ENCODE data around the gene MBD3. TPM values are rescaled to one million over a fixed set of nuclear protein-coding genes. Genes with fewer than 3 reads are reported as not detected.

MBD3 gene
- total RNA-seq, 1 donor from 2014 or later, result 115 TPM

- no peak for DNase-seq (ENCODE audit: low read depth)
- TF ChIP-seq CTCF (conservative IDR thresholded peaks at IDR 0.05; ENCODE audit: low read depth, low read length), result no peak
- H3K4me3 ChIP-seq (ENCODE audit: low read depth, low read length), result no peak overlapping the region
These were observed 21.3 kb upstream of the MBD3 start for GRCh38 chr19:1613808-1614570.

DNA sequence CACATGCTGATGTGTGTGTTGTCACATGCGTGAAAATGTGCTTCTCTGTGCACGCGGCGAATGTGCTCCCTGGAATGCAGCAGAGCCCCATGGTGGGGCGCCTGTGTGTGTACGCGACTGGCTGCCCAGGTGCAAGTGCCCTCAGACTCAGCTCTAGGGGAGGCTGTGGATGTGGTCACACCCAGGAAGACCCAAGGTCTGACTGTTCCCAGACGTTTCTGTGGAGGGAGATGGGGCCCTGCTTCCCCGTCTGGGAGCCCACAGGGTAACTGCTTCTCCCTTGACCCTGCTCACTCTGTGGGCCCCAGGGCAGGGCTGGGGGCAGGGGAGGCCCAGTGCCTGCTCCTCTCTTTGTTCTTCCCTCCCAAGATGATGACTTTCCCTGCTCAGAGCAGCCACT lies 20.5 kb upstream of the MBD3 start:
- DNase-seq (ENCODE audit: low read depth), result no peak
- no peak for TF ChIP-seq CTCF (conservative IDR thresholded peaks at IDR 0.05; ENCODE audit: low read depth, low read length)
- H3K4me3 ChIP-seq (ENCODE audit: low read depth, low read length), result no peak overlapping the region

DNA sequence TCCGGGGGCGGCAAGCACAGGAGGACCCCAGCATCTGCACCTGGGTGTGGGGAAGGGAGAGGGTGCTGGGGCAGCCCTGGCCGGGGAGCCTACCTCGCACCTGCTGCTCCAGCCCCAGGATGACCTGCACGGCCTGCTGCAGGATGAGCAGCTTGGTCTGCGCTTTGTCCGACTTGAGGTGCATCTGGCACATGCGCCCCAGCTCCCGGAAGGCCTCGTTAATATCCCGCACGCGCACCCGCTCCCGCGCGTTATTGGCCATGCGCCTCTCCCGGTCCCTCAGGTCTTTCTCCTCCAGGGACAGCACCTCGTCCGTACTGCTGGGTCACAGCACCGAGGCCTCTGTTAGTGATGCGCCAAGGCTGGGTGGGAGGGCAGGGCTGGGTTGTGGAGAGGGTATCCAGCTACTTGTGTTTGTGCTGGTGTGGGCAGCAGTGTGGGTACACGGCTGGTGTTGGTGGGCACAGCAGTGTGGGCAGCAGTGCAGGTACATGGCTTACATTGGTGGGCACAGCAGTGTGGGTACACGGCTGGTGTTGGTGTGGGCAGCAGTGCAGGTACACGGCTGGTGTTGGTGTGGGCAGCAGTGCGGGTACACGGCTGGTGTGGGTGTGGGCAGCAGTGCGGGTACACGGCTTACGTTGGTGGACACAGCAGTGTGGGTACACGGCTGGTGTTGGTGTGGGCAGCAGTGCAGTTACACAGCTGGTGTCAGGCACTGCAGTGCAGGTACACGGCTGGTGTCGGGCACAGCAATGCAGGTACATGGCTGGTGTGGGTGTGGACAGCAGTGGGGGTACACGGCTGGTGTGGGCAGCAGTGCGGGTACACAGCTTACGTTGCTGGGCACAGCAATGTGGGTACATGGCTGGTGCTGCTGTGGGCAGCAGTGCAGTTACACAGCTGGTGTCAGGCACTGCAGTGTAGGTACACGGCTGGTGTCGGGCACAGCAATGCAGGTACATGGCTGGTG lies 19.7 kb upstream of the MBD3 start:
- DNase-seq (ENCODE audit: low read depth), result no peak
- TF ChIP-seq CTCF (conservative IDR thresholded peaks at IDR 0.05; ENCODE audit: low read depth, low read length), result no peak
- H3K4me3 ChIP-seq (ENCODE audit: low read depth, low read length), result no peak overlapping the region

GRCh38 chr19:1611353-1611752 lies 18.7 kb upstream of the MBD3 start:
- no peak for TF ChIP-seq CTCF (conservative IDR thresholded peaks at IDR 0.05; ENCODE audit: low read depth, low read length)
- no peak overlapping the region for H3K4me3 ChIP-seq (ENCODE audit: low read depth, low read length)
- no peak for DNase-seq (ENCODE audit: low read depth)

- TF ChIP-seq CTCF (conservative IDR thresholded peaks at IDR 0.05; ENCODE audit: low read depth, low read length), result no peak
- DNase-seq (ENCODE audit: low read depth), result no peak
- H3K4me3 ChIP-seq (ENCODE audit: low read depth, low read length), result no peak overlapping the region
These were observed 17.9 kb upstream of the MBD3 start for GRCh38 chr19:1610579-1610978.

DNA sequence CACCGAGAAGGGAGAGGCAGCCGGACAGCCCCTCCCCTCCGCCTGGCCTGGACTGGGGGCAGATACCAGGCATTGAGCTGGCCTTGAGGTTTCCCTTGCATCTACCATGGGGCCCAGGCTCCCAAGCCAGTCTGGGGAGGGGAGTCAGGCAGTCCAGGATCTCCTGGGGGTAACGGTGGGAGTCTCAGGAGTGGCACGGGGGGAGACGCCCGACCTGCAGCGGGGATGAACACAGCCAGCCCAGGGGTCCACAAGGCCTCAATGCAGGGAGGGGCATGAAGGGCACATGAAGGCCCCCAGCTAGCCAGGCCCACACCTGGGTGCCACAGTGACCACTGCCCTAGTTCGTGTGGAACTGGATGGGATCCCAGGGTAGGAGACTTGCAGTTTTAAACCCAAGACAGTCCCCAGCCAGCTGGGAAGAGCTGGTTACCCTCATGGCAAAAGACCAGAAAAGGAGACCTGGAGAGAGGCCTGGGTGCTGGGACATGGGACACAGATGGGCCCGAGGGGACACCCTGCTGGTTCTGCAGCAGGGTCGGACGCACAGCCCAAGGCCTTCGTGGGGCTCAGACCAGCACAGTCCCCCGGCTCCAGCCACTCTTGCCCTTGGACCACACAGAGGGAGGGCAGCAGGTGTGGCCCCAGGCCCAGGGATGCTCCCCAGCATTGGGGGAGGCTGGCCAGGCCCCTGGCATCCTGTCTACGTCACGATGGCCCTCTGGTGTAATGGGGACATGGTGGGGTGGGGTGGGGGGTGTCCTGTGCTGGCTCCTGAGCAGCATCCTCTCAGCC lies 17.2 kb upstream of the MBD3 start:
- H3K4me3 ChIP-seq (ENCODE audit: low read depth, low read length), result no peak overlapping the region
- DNase-seq (ENCODE audit: low read depth), result no peak
- TF ChIP-seq CTCF (conservative IDR thresholded peaks at IDR 0.05; ENCODE audit: low read depth, low read length), result no peak
